SK-N-SH (cell line): ENCODE measurements around the gene TARDBP.

Source experiments
- CHD2 ChIP-seq: fragments of 150-350 bp; IDR thresholded peaks from 2 replicates; pipeline ENCODE4 v1.6.1; 2018; ENCODE audit warnings: low read length; ENCODE audit not compliant: partially characterized antibody
- CTCF ChIP-seq: fragments of 200-600 bp; sonication (generic); IDR thresholded peaks from 2 replicates; pipeline ENCODE4 v1.6.1; 2017; ENCODE audit warnings: antibody characterized with exemption, mild to moderate bottlenecking, moderate library complexity
- PBX3 ChIP-seq: IDR thresholded peaks from 2 replicates; pipeline ENCODE4; 2012
- SIN3A ChIP-seq: IDR thresholded peaks from 2 replicates; pipeline ENCODE4 v1.6.1; 2012; ENCODE audit warnings: low read depth, mild to moderate bottlenecking, low read length, moderate library complexity, borderline replicate concordance

GRCh38 chr1:11059155-11059967 lies 46.9 kb downstream of the TARDBP start:
- no peak for TF ChIP-seq CTCF
- TF ChIP-seq CHD2: no peak
- TF ChIP-seq PBX3: no peak
- TF ChIP-seq SIN3A: peak; percentile 20; the same call in 1 of the 2 replicates
